C4-2B (cell line): ENCODE results near the gene SLC11A1.

ENCODE experiments used
- ZFX ChIP-seq: fragments of 450-650 bp; IDR thresholded peaks from 2 replicates; pipeline ENCODE4 v1.6.1; 2017
- TF ChIP-seq, protein P1 (sequence below): fragments of 450-650 bp; conservative IDR thresholded peaks from 2 replicates; pipeline ENCODE4 v1.5.1; 2017; ENCODE audit warnings: mild to moderate bottlenecking

DNA sequence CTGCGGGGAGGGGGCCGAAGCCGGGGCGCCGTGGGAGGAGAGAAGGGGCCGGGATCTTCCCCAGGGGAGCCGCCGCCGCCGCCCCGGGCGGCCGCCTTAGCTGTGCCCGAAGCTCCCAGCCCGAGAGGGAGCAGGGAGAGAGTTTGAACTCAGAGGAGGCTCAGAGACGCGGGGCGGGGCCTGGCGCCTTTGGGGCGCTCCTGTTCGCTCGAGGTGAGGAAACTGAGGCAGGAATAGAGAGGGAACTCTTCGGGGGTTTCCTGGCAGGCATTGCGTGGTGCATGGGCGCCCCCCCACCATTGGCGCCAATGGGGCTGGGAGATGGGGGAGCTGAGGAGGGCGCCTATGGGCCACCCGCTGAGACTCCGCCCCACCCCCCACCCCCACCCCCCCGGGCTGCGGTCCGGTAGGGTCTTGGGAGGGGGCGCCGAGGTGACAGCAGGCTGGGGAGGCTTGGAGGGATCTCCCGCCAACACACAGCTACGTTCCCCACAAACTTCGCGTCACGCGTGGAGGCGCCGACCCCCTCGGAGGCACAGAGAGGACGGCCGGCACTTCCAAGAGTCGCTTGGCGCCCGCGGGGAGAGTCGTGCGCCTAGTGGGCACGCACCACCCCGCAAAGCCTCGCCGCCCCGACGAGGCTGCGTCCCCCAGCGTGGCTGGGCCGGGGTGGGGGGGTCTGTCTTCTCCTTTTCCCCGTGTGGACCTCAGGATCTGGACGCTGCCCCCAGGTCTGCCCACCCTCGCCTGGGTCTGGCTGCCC, 18.3 kb downstream of the SLC11A1 start:
- TF ChIP-seq, protein P1, sequence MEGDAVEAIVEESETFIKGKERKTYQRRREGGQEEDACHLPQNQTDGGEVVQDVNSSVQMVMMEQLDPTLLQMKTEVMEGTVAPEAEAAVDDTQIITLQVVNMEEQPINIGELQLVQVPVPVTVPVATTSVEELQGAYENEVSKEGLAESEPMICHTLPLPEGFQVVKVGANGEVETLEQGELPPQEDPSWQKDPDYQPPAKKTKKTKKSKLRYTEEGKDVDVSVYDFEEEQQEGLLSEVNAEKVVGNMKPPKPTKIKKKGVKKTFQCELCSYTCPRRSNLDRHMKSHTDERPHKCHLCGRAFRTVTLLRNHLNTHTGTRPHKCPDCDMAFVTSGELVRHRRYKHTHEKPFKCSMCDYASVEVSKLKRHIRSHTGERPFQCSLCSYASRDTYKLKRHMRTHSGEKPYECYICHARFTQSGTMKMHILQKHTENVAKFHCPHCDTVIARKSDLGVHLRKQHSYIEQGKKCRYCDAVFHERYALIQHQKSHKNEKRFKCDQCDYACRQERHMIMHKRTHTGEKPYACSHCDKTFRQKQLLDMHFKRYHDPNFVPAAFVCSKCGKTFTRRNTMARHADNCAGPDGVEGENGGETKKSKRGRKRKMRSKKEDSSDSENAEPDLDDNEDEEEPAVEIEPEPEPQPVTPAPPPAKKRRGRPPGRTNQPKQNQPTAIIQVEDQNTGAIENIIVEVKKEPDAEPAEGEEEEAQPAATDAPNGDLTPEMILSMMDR: no peak
- TF ChIP-seq ZFX: no peak
